Esophagus squamous epithelium (tissue), 5 donors: ENCODE measurements around the gene TIMM17A. TPM values are rescaled to one million over a fixed set of nuclear protein-coding genes. Genes with fewer than 3 reads are reported as not detected.

Experiments used
- DNase-seq: peaks from one replicate; lab custom pipeline; 2025; lab: John Stamatoyannopoulos, UW
- H3K27ac ChIP-seq, 4 donors: fragments of 200-600 bp; sonication (generic); one replicate each; pipeline ENCODE4 v1.5.1; 2016 to 2019; ENCODE audit warnings: mild to moderate bottlenecking in 1 of 4
- H3K27me3 ChIP-seq, 4 donors: fragments of 200-600 bp; sonication (generic); 1 replicate in 3 of 4; 2 replicates in 1 of 4; pipeline versions ENCODE4 v1.5.1 to v1.6.0; 2017 to 2021; ENCODE audit warnings: antibody characterized with exemption in 1 of 4
- H3K36me3 ChIP-seq, 3 donors: fragments of 200-600 bp; sonication (generic); one replicate each; pipeline ENCODE4 v1.5.1; 2016 to 2019
- H3K4me1 ChIP-seq, 3 donors: fragments of 200-600 bp; sonication (generic); one replicate each; pipeline ENCODE4 v1.5.1; 2017 to 2019
- H3K4me3 ChIP-seq, 4 donors: fragments of 200-600 bp; sonication (generic); 1 replicate in 3 of 4; 2 replicates in 1 of 4; pipeline ENCODE4 v1.5.1; 2016 to 2019; ENCODE audit warnings: mild to moderate bottlenecking in 2 of 4, moderate library complexity in 1 of 4
- H3K9me3 ChIP-seq, 3 donors: fragments of 200-600 bp; sonication (generic); one replicate each; pipeline ENCODE4 v1.5.1; 2016 to 2019
- CTCF ChIP-seq, 6 experiments: fragments of 450-650 bp in 4 of 6; fragments of 200-600 bp in 2 of 6; sonication (generic) in 2 of 6; IDR thresholded peaks; one replicate each; pipeline ENCODE4 v1.5.1; 2016 to 2019; ENCODE audit warnings: antibody characterized with exemption in 6 of 6, mild to moderate bottlenecking in 4 of 6, moderate library complexity in 4 of 6
- POLR2A ChIP-seq, 4 donors: fragments of 450-650 bp; IDR thresholded peaks; one replicate each; pipeline ENCODE4 v1.6.1; 2017; ENCODE audit warnings: antibody characterized with exemption in 4 of 4, mild to moderate bottlenecking in 4 of 4, moderate library complexity in 3 of 4
- WGBS, 2 donors: methylation state at CpG; one replicate each; pipeline ENCODE4 v1.1.5; 2018; 5-methylcytosine and 5-hydroxymethylcytosine counted together
- intact Hi-C: fragments of 100-400 bp; cut with DNase I; formaldehyde crosslinking; loops from one replicate; pipeline ENCODE4 v1.15.0; 2022
- total RNA-seq, 4 donors: library from RNA; depleted of rRNA; stranded (reverse); fragments of >200 nt; gene quantifications; one replicate each; pipeline ENCODE4 v1.1.0, GENCODE V29; 2016
- donor health status: DM: yes; HTN: yes; CAD: no.

The TIMM17A gene
- total RNA-seq, 4 donors from 2014 or later = 18.7 to 44.6 (median 34.6) TPM

DNA sequence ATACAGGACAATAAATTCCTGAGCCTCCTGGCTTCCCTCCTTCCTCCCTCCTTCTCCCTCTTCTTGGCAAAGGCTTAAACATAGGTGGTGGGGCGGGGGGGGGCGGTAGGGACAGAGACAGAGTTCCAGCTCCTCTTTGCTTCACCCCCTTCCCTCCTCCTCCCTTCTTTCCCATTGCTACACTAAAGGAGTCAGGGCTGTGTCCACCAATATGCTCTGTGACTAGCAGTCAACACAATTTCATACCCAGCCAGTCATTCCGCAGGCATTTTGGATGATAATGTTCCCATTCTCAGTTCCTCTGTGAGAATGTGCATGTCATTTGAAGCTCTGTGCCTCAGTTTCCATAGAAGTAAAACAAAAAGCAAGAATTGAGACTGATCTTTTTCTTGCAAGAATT, 10.7 kb upstream of the TIMM17A start:
- whole genome bisulfite sequencing, 2 donors = 53 to 70% methylated on average over 2 of the region's 3 CpGs
- Histone ChIP-seq H3K9me3 (no peaks in the 10 kb centered on the region), H3K4me3 (peak overlapping the region; percentile 18 to 73 (median 52)), H3K36me3 (no peaks in the 10 kb centered on the region), H3K27ac (peak overlapping the region; percentile 58 to 95 (median 88)), H3K27me3 (peaks cover 0 to 52% (median 0%) of the 10 kb centered on the region in 4 donors), H3K4me1 (peaks cover 0 to 40% (median 6%) of the 10 kb centered on the region in 3 donors)
- intact Hi-C loops = no loop called here
- TF ChIP-seq CTCF (IDR thresholded peaks at IDR 0.05) (no peak), POLR2A (IDR thresholded peaks at IDR 0.05) (no peak)
- no peak for DNase-seq

- Histone ChIP-seq H3K9me3 (no peaks in the 10 kb centered on the region), H3K4me1 (peaks cover 0 to 40% (median 6%) of the 10 kb centered on the region in 3 donors), H3K4me3 (peak overlapping the region; percentile 18 to 73 (median 52)), H3K27me3 (peaks cover 0 to 52% (median 0%) of the 10 kb centered on the region in 4 donors), H3K27ac (peak overlapping the region; percentile 68 to 95 (median 88)), H3K36me3 (no peaks in the 10 kb centered on the region)
- intact Hi-C loops = no loop called here
- TF ChIP-seq CTCF (IDR thresholded peaks at IDR 0.05) (peak in 2 of 6 experiments; percentile 17 to 20), POLR2A (IDR thresholded peaks at IDR 0.05) (no peak)
- no peak for DNase-seq
- 52 to 62% methylated on average over 4 of the region's 4 CpGs for WGBS, 2 donors
Measured at GRCh38 chr1:201945157-201945556, 10.1 kb upstream of the TIMM17A start.

DNA sequence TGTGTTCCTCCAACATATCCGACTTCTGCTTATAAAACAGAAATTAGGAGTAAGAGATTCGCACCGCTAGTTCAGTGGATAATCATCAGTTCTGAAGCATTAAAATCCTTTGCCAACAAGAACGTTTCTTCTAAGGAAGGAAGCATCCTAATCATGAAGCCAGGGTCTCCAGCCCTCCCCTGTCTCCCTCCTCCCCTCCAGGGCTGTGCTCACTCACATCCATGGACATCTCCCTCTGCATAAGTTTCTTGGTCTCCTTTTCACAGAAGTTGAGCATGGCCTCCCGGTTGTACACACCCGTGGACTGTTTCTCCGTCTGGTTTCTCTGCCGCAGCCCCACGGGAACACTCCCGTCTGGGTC, 9.5 kb upstream of the TIMM17A start:
- H3K4me3 ChIP-seq = peak overlapping the region; percentile 18 to 73 (median 52)
- intact Hi-C loops = no loop called here
- peak overlapping the region; percentile 68 to 95 (median 88) for H3K27ac ChIP-seq
- no peak for TF ChIP-seq POLR2A (IDR thresholded peaks at IDR 0.05)
- TF ChIP-seq CTCF (IDR thresholded peaks at IDR 0.05) = no peak
- peaks cover 0 to 38% (median 6%) of the 10 kb centered on the region in 3 donors for H3K4me1 ChIP-seq
- H3K9me3 ChIP-seq = no peaks in the 10 kb centered on the region
- no peak for DNase-seq
- WGBS, 2 donors = 26 to 29% methylated on average over 10 of the region's 10 CpGs
- H3K27me3 ChIP-seq = peaks cover 0 to 52% (median 0%) of the 10 kb centered on the region in 4 donors
- H3K36me3 ChIP-seq = no peaks in the 10 kb centered on the region

- Histone ChIP-seq H3K4me3 (peak within 1 kb of the TSS; percentile 18 to 73 (median 52)), H3K36me3 (no peaks in the 10 kb centered on the region), H3K4me1 (peaks cover 0 to 33% (median 6%) of the 10 kb centered on the region in 3 donors), H3K27me3 (peaks cover 0 to 52% (median 0%) of the 10 kb centered on the region in 4 donors), H3K27ac (peak within 1 kb of the TSS; percentile 68 to 95 (median 88)), H3K9me3 (no peaks in the 10 kb centered on the region)
- peak in 1 of 6 experiments; percentile 3 for TF ChIP-seq CTCF (IDR thresholded peaks at IDR 0.05)
- peak in 2 of 4 donors; percentile 78 to 87 for TF ChIP-seq POLR2A (IDR thresholded peaks at IDR 0.05)
- intact Hi-C loops = no loop called here
- WGBS, 2 donors = 0 to 8% methylated on average over 9 to 22 of the region's 28 CpGs
- DNase-seq = no peak
Measured at GRCh38 chr1:201946224-201946908, 8.9 kb upstream of the TIMM17A start, which contains the start of gene LMOD1. TSS of gene LMOD1 (minus strand) at chr1:201946548. CDS start at chr1:201946340, 208 bp downstream.

DNA sequence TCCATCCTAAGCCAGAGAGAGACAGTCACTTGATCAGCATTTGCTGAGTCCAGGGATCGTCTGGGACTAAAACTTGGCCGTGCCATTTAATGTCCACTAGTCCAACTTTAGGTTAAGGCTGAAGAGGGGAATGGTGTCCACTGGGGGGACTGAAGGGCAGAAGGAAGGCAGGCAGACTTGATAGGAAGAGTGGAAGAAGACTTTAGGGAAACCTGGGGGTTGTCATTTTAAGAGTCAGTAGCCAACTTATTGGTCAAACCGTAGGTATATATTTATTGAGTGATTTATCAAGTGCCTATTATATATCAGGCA, 7.7 kb upstream of the TIMM17A start:
- intact Hi-C loops = no loop called here
- Histone ChIP-seq H3K9me3 (no peaks in the 10 kb centered on the region), H3K4me1 (peaks cover 0 to 22% (median 6%) of the 10 kb centered on the region in 3 donors), H3K4me3 (peak overlapping the region in 2 of 4 donors; percentile 55 to 73), H3K36me3 (no peaks in the 10 kb centered on the region), H3K27me3 (peaks cover 0 to 52% (median 0%) of the 10 kb centered on the region in 4 donors), H3K27ac (peak overlapping the region; percentile 62 to 95 (median 88))
- DNase-seq = no peak
- TF ChIP-seq CTCF (IDR thresholded peaks at IDR 0.05) = peak in 1 of 6 experiments; percentile 15
- no peak for TF ChIP-seq POLR2A (IDR thresholded peaks at IDR 0.05)
- 45 to 48% methylated on average over 3 of the region's 3 CpGs for WGBS, 2 donors
